ENCODE data around the gene DDX43.
A peak's percentile ranks its signal among the peaks of the same experiment; 100 is the strongest.

The DDX43 gene

DNA sequence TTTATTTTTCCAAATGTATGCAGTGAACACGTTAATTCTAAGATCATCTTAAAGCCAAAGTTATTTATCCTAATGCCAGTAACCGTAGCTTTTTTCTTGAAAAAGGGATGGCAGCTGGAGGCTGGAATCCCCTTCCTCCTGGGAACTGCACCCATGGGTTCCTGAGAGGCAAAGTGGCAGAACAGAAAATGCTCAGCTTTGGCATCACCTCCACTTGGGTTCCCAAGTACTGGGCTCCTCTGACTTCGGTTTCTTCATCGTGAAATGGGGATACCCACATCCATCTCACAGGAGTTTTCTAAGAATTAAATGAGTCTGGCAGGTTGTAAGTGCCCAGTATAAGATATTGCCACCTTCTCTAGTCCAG is 6.2 kb upstream of the DDX43 start:
- peak overlapping the region; percentile 63 for H3K4me2 ChIP-seq (ENCODE audit: low read depth, low read length, poor library complexity, severe bottlenecking)
- H3F3A ChIP-seq (ENCODE audit: low read depth): no peaks in the 10 kb centered on the region
- H3K36me3 ChIP-seq (ENCODE audit: insufficient read depth, low read length): no peaks in the 10 kb centered on the region
- TF ChIP-seq EZH2phosphoT487 (IDR thresholded peaks at IDR 0.05; ENCODE audit: borderline replicate concordance): no peak
- TF ChIP-seq, protein P1, sequence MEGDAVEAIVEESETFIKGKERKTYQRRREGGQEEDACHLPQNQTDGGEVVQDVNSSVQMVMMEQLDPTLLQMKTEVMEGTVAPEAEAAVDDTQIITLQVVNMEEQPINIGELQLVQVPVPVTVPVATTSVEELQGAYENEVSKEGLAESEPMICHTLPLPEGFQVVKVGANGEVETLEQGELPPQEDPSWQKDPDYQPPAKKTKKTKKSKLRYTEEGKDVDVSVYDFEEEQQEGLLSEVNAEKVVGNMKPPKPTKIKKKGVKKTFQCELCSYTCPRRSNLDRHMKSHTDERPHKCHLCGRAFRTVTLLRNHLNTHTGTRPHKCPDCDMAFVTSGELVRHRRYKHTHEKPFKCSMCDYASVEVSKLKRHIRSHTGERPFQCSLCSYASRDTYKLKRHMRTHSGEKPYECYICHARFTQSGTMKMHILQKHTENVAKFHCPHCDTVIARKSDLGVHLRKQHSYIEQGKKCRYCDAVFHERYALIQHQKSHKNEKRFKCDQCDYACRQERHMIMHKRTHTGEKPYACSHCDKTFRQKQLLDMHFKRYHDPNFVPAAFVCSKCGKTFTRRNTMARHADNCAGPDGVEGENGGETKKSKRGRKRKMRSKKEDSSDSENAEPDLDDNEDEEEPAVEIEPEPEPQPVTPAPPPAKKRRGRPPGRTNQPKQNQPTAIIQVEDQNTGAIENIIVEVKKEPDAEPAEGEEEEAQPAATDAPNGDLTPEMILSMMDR (conservative IDR thresholded peaks at IDR 0.05; ENCODE audit: low read length): no peak
- no peaks in the 10 kb centered on the region for H3K27me3 ChIP-seq (ENCODE audit: insufficient read depth, low read length, poor library complexity, severe bottlenecking)
- no peaks in the 10 kb centered on the region for H4K20me1 ChIP-seq (ENCODE audit: insufficient read depth, low read length, poor library complexity, severe bottlenecking)
- H3K4me3 ChIP-seq (ENCODE audit: low read length, poor library complexity, severe bottlenecking): peak overlapping the region; percentile 71
- H3K9ac ChIP-seq (ENCODE audit: low read depth, low read length, poor library complexity, severe bottlenecking): no peak overlapping the region
- H3K9me2 ChIP-seq (replicated peaks; ENCODE audit: low read depth, low read length): no peaks in the 10 kb centered on the region
- H3K4me1 ChIP-seq (ENCODE audit: insufficient read depth, low read length, poor library complexity, severe bottlenecking): no peaks in the 10 kb centered on the region
- H2AFZ ChIP-seq (ENCODE audit: low read length): peak overlapping the region; percentile 80; the same call in 1 of the 2 replicates
- H3K9me3 ChIP-seq (ENCODE audit: insufficient read depth, low read depth, low read length): no peaks in the 10 kb centered on the region
- H3K79me2 ChIP-seq (ENCODE audit: insufficient read depth, low read length): no peaks in the 10 kb centered on the region

DNA sequence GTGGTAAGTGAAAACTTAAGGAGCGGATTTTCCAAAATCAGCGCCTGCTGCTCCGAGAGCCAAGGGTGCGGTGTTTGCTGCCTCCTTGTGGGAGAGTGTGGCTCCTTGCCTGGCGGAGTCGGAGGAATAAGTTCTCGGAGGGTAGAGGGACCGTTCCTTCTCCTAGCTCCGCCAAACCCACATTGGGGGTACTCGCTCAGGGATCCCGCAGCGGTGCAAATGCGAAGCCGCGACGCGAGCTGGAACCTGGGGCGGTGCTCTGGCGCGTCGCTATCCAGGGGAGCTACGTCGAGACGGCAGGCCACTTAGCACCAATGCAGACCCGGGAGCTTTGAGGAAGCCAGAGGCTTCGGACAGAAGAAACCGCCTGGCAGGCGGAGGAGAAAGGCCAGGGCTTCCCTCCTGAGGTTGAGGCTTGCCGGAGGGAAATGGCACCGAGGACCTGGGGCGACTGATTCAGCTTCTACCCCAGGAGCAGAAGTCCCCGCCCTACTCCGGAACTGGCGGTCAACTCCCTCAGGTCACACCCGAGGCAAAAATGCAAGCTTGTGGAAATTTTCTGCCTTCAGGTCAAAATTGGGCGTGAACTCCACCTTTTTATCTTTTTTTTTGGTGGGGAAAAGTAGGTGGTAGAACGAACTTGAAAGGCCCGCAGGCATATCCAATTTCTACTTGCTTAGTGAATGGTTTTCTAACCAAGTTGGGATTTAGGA is 5.7 kb upstream of the DDX43 start:
- H3K4me2 ChIP-seq (ENCODE audit: low read depth, low read length, poor library complexity, severe bottlenecking): peak overlapping the region; percentile 63
- H3K9me2 ChIP-seq (replicated peaks; ENCODE audit: low read depth, low read length): no peaks in the 10 kb centered on the region
- peak overlapping the region; percentile 47 for H3K9ac ChIP-seq (ENCODE audit: low read depth, low read length, poor library complexity, severe bottlenecking)
- TF ChIP-seq, protein P1 (conservative IDR thresholded peaks at IDR 0.05; ENCODE audit: low read length): peak; percentile 41
- no peak for TF ChIP-seq EZH2phosphoT487 (IDR thresholded peaks at IDR 0.05; ENCODE audit: borderline replicate concordance)
- no peaks in the 10 kb centered on the region for H3K9me3 ChIP-seq (ENCODE audit: insufficient read depth, low read depth, low read length)
- no peaks in the 10 kb centered on the region for H3K27me3 ChIP-seq (ENCODE audit: insufficient read depth, low read length, poor library complexity, severe bottlenecking)
- H2AFZ ChIP-seq (ENCODE audit: low read length): peak overlapping the region; percentile 80
- H3K4me3 ChIP-seq (ENCODE audit: low read length, poor library complexity, severe bottlenecking): peak overlapping the region; percentile 71
- no peaks in the 10 kb centered on the region for H3K4me1 ChIP-seq (ENCODE audit: insufficient read depth, low read length, poor library complexity, severe bottlenecking)
- H3K36me3 ChIP-seq (ENCODE audit: insufficient read depth, low read length): no peaks in the 10 kb centered on the region
- H3K79me2 ChIP-seq (ENCODE audit: insufficient read depth, low read length): no peaks in the 10 kb centered on the region
- H4K20me1 ChIP-seq (ENCODE audit: insufficient read depth, low read length, poor library complexity, severe bottlenecking): no peaks in the 10 kb centered on the region
- H3F3A ChIP-seq (ENCODE audit: low read depth): no peaks in the 10 kb centered on the region

DNA sequence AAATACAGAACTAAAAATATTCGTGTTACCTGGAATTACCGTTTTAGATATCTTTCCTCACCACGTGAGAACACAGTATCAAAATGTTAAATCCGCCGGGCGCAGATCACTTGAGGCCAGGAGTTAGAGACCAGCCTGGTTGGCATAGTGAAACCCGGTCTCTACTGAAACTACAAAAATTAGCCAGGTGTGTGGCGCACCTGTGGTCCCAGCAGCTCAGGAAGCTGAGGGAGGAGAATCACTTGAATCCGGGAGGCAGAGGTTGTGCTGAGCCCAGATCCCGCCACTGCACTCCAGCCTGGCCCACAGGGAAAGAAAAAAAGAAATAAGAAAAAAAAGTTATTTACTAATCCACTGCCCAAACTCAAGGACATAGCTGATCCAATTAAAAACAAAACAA is 4.8 kb upstream of the DDX43 start:
- Histone ChIP-seq H3F3A (ENCODE audit: low read depth) (no peaks in the 10 kb centered on the region), H3K9me3 (ENCODE audit: insufficient read depth, low read depth, low read length) (no peaks in the 10 kb centered on the region), H3K27me3 (ENCODE audit: insufficient read depth, low read length, poor library complexity, severe bottlenecking) (no peaks in the 10 kb centered on the region), H3K36me3 (ENCODE audit: insufficient read depth, low read length) (no peaks in the 10 kb centered on the region), H3K4me3 (ENCODE audit: low read length, poor library complexity, severe bottlenecking) (no peak overlapping the region), H2AFZ (ENCODE audit: low read length) (no peak overlapping the region), H3K9me2 (replicated peaks; ENCODE audit: low read depth, low read length) (no peaks in the 10 kb centered on the region), H3K4me2 (ENCODE audit: low read depth, low read length, poor library complexity, severe bottlenecking) (no peak overlapping the region), H4K20me1 (ENCODE audit: insufficient read depth, low read length, poor library complexity, severe bottlenecking) (no peaks in the 10 kb centered on the region), H3K79me2 (ENCODE audit: insufficient read depth, low read length) (no peaks in the 10 kb centered on the region), H3K4me1 (ENCODE audit: insufficient read depth, low read length, poor library complexity, severe bottlenecking) (no peaks in the 10 kb centered on the region), H3K9ac (ENCODE audit: low read depth, low read length, poor library complexity, severe bottlenecking) (no peak overlapping the region)
- no peak for TF ChIP-seq EZH2phosphoT487 (IDR thresholded peaks at IDR 0.05; ENCODE audit: borderline replicate concordance)
- TF ChIP-seq, protein P1 (conservative IDR thresholded peaks at IDR 0.05; ENCODE audit: low read length): no peak

Measured in Loucy (cell line).